ENCODE data around the gene B4GALNT3. TPM values are rescaled to one million over a fixed set of nuclear protein-coding genes. Genes with fewer than 3 reads are reported as not detected.

The B4GALNT3 gene
- total and polyA plus RNA-seq, 2 experiments from 2014 or later, result 4.4 to 13.9 TPM

- no peaks in the 10 kb centered on the region for H4K20me1 ChIP-seq (ENCODE audit: insufficient read depth, poor library complexity, severe bottlenecking)
- DNase-seq (ENCODE audit: low spot score), result peak; percentile 43
- peak overlapping the region; percentile 8 for H3K27ac ChIP-seq
- H3K79me2 ChIP-seq, result no peaks in the 10 kb centered on the region
- no peak overlapping the region for H2AFZ ChIP-seq
- H3K4me1 ChIP-seq (ENCODE audit: insufficient read depth), result peaks cover 16% of the 10 kb centered on the region
- H3K36me3 ChIP-seq (replicated peaks; ENCODE audit: insufficient read depth, low read depth), result no peaks in the 10 kb centered on the region
- H3K9me3 ChIP-seq (ENCODE audit: low read depth), result no peaks in the 10 kb centered on the region
- no peak overlapping the region for H3K4me2 ChIP-seq
- H3K4me3 ChIP-seq, result no peak overlapping the region
- H3K27me3 ChIP-seq, result no peaks in the 10 kb centered on the region
- H3K9me2 ChIP-seq (replicated peaks; ENCODE audit: insufficient read depth), result no peaks in the 10 kb centered on the region
- 42% methylated on average over 11 of the region's 12 CpGs for WGBS (ENCODE audit: low lambda C conversion rate, missing lambda C conversion rate)
- TF ChIP-seq EZH2 (IDR thresholded peaks at IDR 0.05; ENCODE audit: borderline replicate concordance), result no peak
Measured at GRCh38 chr12:510071-510825, 50.5 kb downstream of the B4GALNT3 start.

- H3K4me3 ChIP-seq, result no peak overlapping the region
- H3K4me1 ChIP-seq (ENCODE audit: insufficient read depth), result peaks cover 16% of the 10 kb centered on the region
- WGBS (ENCODE audit: low lambda C conversion rate, missing lambda C conversion rate), result 79% methylated on average over 4 of the region's 6 CpGs
- no peak for DNase-seq (ENCODE audit: low spot score)
- H2AFZ ChIP-seq, result no peak overlapping the region
- H3K4me2 ChIP-seq, result peak overlapping the region; percentile 42
- H3K27me3 ChIP-seq, result no peaks in the 10 kb centered on the region
- no peak for TF ChIP-seq EZH2 (IDR thresholded peaks at IDR 0.05; ENCODE audit: borderline replicate concordance)
- no peak for TF ChIP-seq CTCF (IDR thresholded peaks at IDR 0.05; ENCODE audit: poor library complexity)
- no peak for TF ChIP-seq EZH2phosphoT487 (IDR thresholded peaks at IDR 0.05; ENCODE audit: low read depth, severe bottlenecking, unreplicated experiment)
- no peaks in the 10 kb centered on the region for H3K36me3 ChIP-seq (replicated peaks; ENCODE audit: insufficient read depth, low read depth)
- H3K27ac ChIP-seq, result peak overlapping the region; percentile 73
- no peaks in the 10 kb centered on the region for H3K79me2 ChIP-seq
- H3K9me2 ChIP-seq (replicated peaks; ENCODE audit: insufficient read depth), result no peaks in the 10 kb centered on the region
- H4K20me1 ChIP-seq (ENCODE audit: insufficient read depth, poor library complexity, severe bottlenecking), result no peaks in the 10 kb centered on the region
- H3K9me3 ChIP-seq (ENCODE audit: low read depth), result no peaks in the 10 kb centered on the region
Measured at GRCh38 chr12:512933-513332, 53.2 kb downstream of the B4GALNT3 start.

- peak overlapping the region; percentile 73 for H3K27ac ChIP-seq
Measured at GRCh38 chr12:513446-513845, 53.7 kb downstream of the B4GALNT3 start.

More at GRCh38 chr12:513446-513845, 53.7 kb downstream of the B4GALNT3 start:
- no peaks in the 10 kb centered on the region for H3K9me3 ChIP-seq (ENCODE audit: low read depth)
- DNase-seq (ENCODE audit: low spot score), result no peak
- H3K79me2 ChIP-seq, result no peaks in the 10 kb centered on the region
- no peak overlapping the region for H2AFZ ChIP-seq
- H3K36me3 ChIP-seq (replicated peaks; ENCODE audit: insufficient read depth, low read depth), result no peaks in the 10 kb centered on the region
- no peaks in the 10 kb centered on the region for H3K27me3 ChIP-seq
- no peak overlapping the region for H3K4me3 ChIP-seq
- H3K9me2 ChIP-seq (replicated peaks; ENCODE audit: insufficient read depth), result no peaks in the 10 kb centered on the region
- H3K4me1 ChIP-seq (ENCODE audit: insufficient read depth), result peaks cover 16% of the 10 kb centered on the region
- TF ChIP-seq EZH2phosphoT487 (IDR thresholded peaks at IDR 0.05; ENCODE audit: low read depth, severe bottlenecking, unreplicated experiment) (no peak), EZH2 (IDR thresholded peaks at IDR 0.05; ENCODE audit: borderline replicate concordance) (no peak), CTCF (IDR thresholded peaks at IDR 0.05; ENCODE audit: poor library complexity) (no peak)
- H4K20me1 ChIP-seq (ENCODE audit: insufficient read depth, poor library complexity, severe bottlenecking), result no peaks in the 10 kb centered on the region
- H3K4me2 ChIP-seq, result peak overlapping the region; percentile 42
- 21% methylated on average over 7 of the region's 7 CpGs for WGBS (ENCODE audit: low lambda C conversion rate, missing lambda C conversion rate)

Measured in hepatocyte (in vitro differentiated cells).